Ovary (tissue), 9 donors: ENCODE data around the gene CA11. TPM values are rescaled to one million over a fixed set of nuclear protein-coding genes. Genes with fewer than 3 reads are reported as not detected.
"Not testable (repeated sequence)": the region's sequence is repeated elsewhere in the genome, so short reads cannot be mapped to it uniquely, and the experiment has no call there.

Experiments used
- DNase-seq, 5 donors: peaks; one replicate each; pipeline ENCODE4 v3.0.0-alpha.2; 2019 to 2020
- H3K27ac ChIP-seq, 2 donors: fragments of 200-600 bp; one replicate each; pipeline versions ENCODE4 v1.5.1 to v1.8.0; 2019 to 2022
- H3K27me3 ChIP-seq: fragments of 200-600 bp; one replicate; pipeline ENCODE4 v1.8.0; 2022
- H3K36me3 ChIP-seq: fragments of 200-600 bp; sonication (generic); one replicate; pipeline ENCODE4 v1.5.1; 2019
- H3K4me1 ChIP-seq: one replicate; pipeline ENCODE4 v1.8.1; 2013; ENCODE audit warnings: mild to moderate bottlenecking, moderate library complexity; ENCODE audit not compliant: insufficient read depth
- H3K4me3 ChIP-seq: fragments of 200-600 bp; sonication (generic); one replicate; pipeline ENCODE4 v1.5.1; 2017
- H3K9me3 ChIP-seq, 2 donors: fragments of 200-600 bp in 1 of 2; sonication (generic) in 1 of 2; one replicate each; pipeline versions ENCODE4 v1.5.1 to v1.8.1; 2013 to 2019; ENCODE audit warnings: mild to moderate bottlenecking in 1 of 2, moderate library complexity in 1 of 2
- CTCF ChIP-seq, 3 donors: fragments of 450-650 bp in 2 of 3; fragments of 200-600 bp in 1 of 3; IDR thresholded peaks; one replicate each; pipeline versions ENCODE4 v1.5.1 to v1.8.0; 2016 to 2022; ENCODE audit warnings: antibody characterized with exemption in 3 of 3, mild to moderate bottlenecking in 1 of 3
- EP300 ChIP-seq: sonication (generic); formaldehyde crosslinking; IDR thresholded peaks from one replicate; pipeline ENCODE4 v1.6.1; 2017; ENCODE audit warnings: antibody characterized with exemption
- POLR2A ChIP-seq: fragments of 450-650 bp; IDR thresholded peaks from one replicate; pipeline ENCODE4 v1.6.1; 2017; ENCODE audit warnings: antibody characterized with exemption, mild to moderate bottlenecking, moderate library complexity
- WGBS, 3 donors: extraction: QIAGEN DNeasy Blood & Tissue Kit in 1 of 3; methylation state at CpG; one replicate each; pipeline versions ENCODE4 v1.1.5 to v1.1.7; 2013 to 2017; 5-methylcytosine and 5-hydroxymethylcytosine counted together
- intact Hi-C, 4 donors: fragments of 100-400 bp; cut with DNase I; formaldehyde crosslinking; loops; one replicate each; pipeline versions ENCODE4 v1.11.0 to v1.15.1; 2022 to 2023
- polyA plus RNA-seq, 2 donors: library from polyadenylated mRNA; stranded (reverse); fragments of 200-250 nt in 1 of 2; fragments of 350-450 nt in 1 of 2; fragmentation: Illumina TruSeq in 1 of 2; extraction: RNeasy Lipid Tissue Mini Kit (QIAGEN cat#74804) in 1 of 2; gene quantifications; one replicate each; pipeline ENCODE4 v1.2.3, GENCODE V29; 2013 to 2014
- total RNA-seq, 7 donors: library from RNA; depleted of rRNA in 2 of 7; stranded (reverse); fragments of >200 nt in 2 of 7; fragmentation: NEBNext Ultra II Directional in 3 of 7; extraction: Animal tissue kit (Norgen Biotek cat#: 25700) in 3 of 7; gene quantifications; one replicate each; pipeline versions ENCODE4 v1.1.0 to v1.2.4, GENCODE V29; 2016 to 2023
- donor health status: DM: no; HTN: no; CAD: no; lungs with moderate emphysema.
- donor health status: DM: no; HTN: no; CAD: no.
- donor health status: Bipolar disorder and iron deficiency.
- donor health status: DM: yes; HTN: yes; CAD: no.
- donor health status: DM: no; HTN: no; CAD: no.
- donor health status: DM: yes; HTN: yes; CAD: no.

The CA11 gene
- total and polyA plus RNA-seq, 9 donors, result 14.9 to 53.1 (median 43.1) TPM

GRCh38 chr19:48633148-48634035 lies 12.6 kb downstream of the CA11 start:
- Histone ChIP-seq H3K4me3 (no peak overlapping the region), H3K27me3 (no peaks in the 10 kb centered on the region), H3K36me3 (no peaks in the 10 kb centered on the region), H3K4me1 (peaks cover 21% of the 10 kb centered on the region), H3K9me3 (no peaks in the 10 kb centered on the region), H3K27ac (peak overlapping the region; percentile 65 to 80)
- WGBS, 3 donors, result 45 to 59% (median 50%) methylated on average over 22 of the region's 22 CpGs
- intact Hi-C loops, result no loop called here
- DNase-seq, result peak in 2 of 5 donors; percentile 67 to 68
- no peak for TF ChIP-seq CTCF (IDR thresholded peaks at IDR 0.05)
- no peak for TF ChIP-seq EP300
- TF ChIP-seq POLR2A, result no peak

- intact Hi-C loops, result no loop called here
- no peak for TF ChIP-seq CTCF (IDR thresholded peaks at IDR 0.05)
- no peak for TF ChIP-seq EP300
- TF ChIP-seq POLR2A, result no peak
- H3K4me3 ChIP-seq, result no peak overlapping the region
- peak in 1 of 5 donors; percentile 20 for DNase-seq
- H3K27me3 ChIP-seq, result no peaks in the 10 kb centered on the region
- no peaks in the 10 kb centered on the region for H3K9me3 ChIP-seq
- peaks cover 20% of the 10 kb centered on the region for H3K4me1 ChIP-seq
- H3K36me3 ChIP-seq, result no peaks in the 10 kb centered on the region
- peak overlapping the region; percentile 65 to 80 for H3K27ac ChIP-seq
These were observed 13.3 kb downstream of the CA11 start for GRCh38 chr19:48632692-48633147.

- H3K27me3 ChIP-seq, H3K4me3 ChIP-seq, H3K36me3 ChIP-seq, H3K9me3 ChIP-seq, intact Hi-C loops: not testable (repeated sequence)
- H3K27ac ChIP-seq, result peak overlapping the region in 1 of 2 donors; percentile 65
- WGBS, 3 donors, result 81 to 88% (median 86%) methylated on average over 11 of the region's 11 CpGs
- peak in 1 of 5 donors; percentile 23 for DNase-seq
- peaks cover 20% of the 10 kb centered on the region for H3K4me1 ChIP-seq
These were observed 13.7 kb downstream of the CA11 start for GRCh38 chr19:48632286-48632685.

- Histone ChIP-seq H3K27ac (peak overlapping the region; percentile 63 to 72), H3K4me3 (no peak overlapping the region), H3K9me3 (no peaks in the 10 kb centered on the region), H3K36me3 (no peaks in the 10 kb centered on the region), H3K4me1 (peaks cover 20% of the 10 kb centered on the region), H3K27me3 (no peaks in the 10 kb centered on the region)
- TF ChIP-seq POLR2A (no peak), CTCF (IDR thresholded peaks at IDR 0.05) (no peak), EP300 (no peak)
- intact Hi-C loops, result no loop called here
- 32 to 51% (median 41%) methylated on average over 3 of the region's 3 CpGs for WGBS, 3 donors
- peak in 2 of 5 donors; percentile 39 to 40 for DNase-seq
These were observed 14.8 kb downstream of the CA11 start for GRCh38 chr19:48631225-48631624.
